H9 (cell line): Measurements from ENCODE around the gene EXPH5. TPM values are rescaled to one million over a fixed set of nuclear protein-coding genes. Genes with fewer than 3 reads are reported as not detected.

Experiments used
- DNase-seq: peaks from one replicate; pipeline ENCODE4 v3.0.0-alpha.2; 2017
- H2AFZ ChIP-seq: one replicate; pipeline ENCODE4 v1.6.1; 2013; ENCODE audit warnings: mild to moderate bottlenecking, low read length, control low read depth, moderate library complexity
- H2AK5ac ChIP-seq: 2 replicates; pipeline ENCODE4 v1.6.1; 2013; ENCODE audit warnings: low read length, control low read depth, mixed read lengths; ENCODE audit not compliant: insufficient read length
- H2BK120ac ChIP-seq: one replicate; pipeline ENCODE4 v1.6.1; 2013; ENCODE audit warnings: low read depth, mild to moderate bottlenecking, low read length, control low read depth, inconsistent platforms; ENCODE audit not compliant: poor library complexity, severe bottlenecking
- H2BK12ac ChIP-seq: 2 replicates; pipeline ENCODE4 v1.6.1; 2013; ENCODE audit warnings: low read length, control low read depth, mixed read lengths, low read depth; ENCODE audit not compliant: insufficient read length
- H2BK15ac ChIP-seq: 2 replicates; pipeline ENCODE4 v1.6.1; 2013; ENCODE audit warnings: low read depth, low read length, control low read depth
- H2BK20ac ChIP-seq: one replicate; pipeline ENCODE4 v1.6.1; 2013; ENCODE audit warnings: low read depth, mild to moderate bottlenecking, low read length, control low read depth, inconsistent platforms; ENCODE audit not compliant: poor library complexity, severe bottlenecking
- H2BK5ac ChIP-seq: 2 replicates; pipeline ENCODE4 v1.6.1; 2013; ENCODE audit warnings: low read length, control low read depth, mixed read lengths; ENCODE audit not compliant: insufficient read length
- H3K14ac ChIP-seq: 2 replicates; pipeline ENCODE4 v1.6.1; 2013; ENCODE audit warnings: low read length, control low read depth; ENCODE audit not compliant: insufficient read depth
- H3K18ac ChIP-seq: 2 replicates; pipeline ENCODE4 v1.6.1; 2013; ENCODE audit warnings: low read depth, mild to moderate bottlenecking, mixed read lengths, low read length, control low read depth; ENCODE audit not compliant: insufficient read length
- H3K23ac ChIP-seq: 2 replicates; pipeline ENCODE4 v1.6.1; 2013; ENCODE audit warnings: low read length, control low read depth, mixed read lengths, low read depth; ENCODE audit not compliant: insufficient read length
- H3K23me2 ChIP-seq: 2 replicates; pipeline ENCODE4 v1.6.1; 2013; ENCODE audit warnings: low read depth, mild to moderate bottlenecking, mixed read lengths, low read length, control low read depth; ENCODE audit not compliant: insufficient read length, poor library complexity, severe bottlenecking
- H3K27ac ChIP-seq: 2 replicates; pipeline ENCODE4 v1.5.1; 2013; ENCODE audit warnings: low read length, control low read depth, mixed read lengths, low read depth; ENCODE audit not compliant: insufficient read length
- H3K27me3 ChIP-seq: 2 replicates; pipeline ENCODE4 v1.6.1; 2013; ENCODE audit warnings: low read length, control low read depth, inconsistent platforms; ENCODE audit not compliant: insufficient read depth
- H3K4ac ChIP-seq: 2 replicates; pipeline ENCODE4 v1.6.1; 2013; ENCODE audit warnings: low read depth, mild to moderate bottlenecking, control low read depth, inconsistent platforms, low read length, moderate library complexity
- H3K4me1 ChIP-seq: 2 replicates; pipeline ENCODE4 v1.6.1; 2013; ENCODE audit warnings: low read length, control low read depth, inconsistent platforms; ENCODE audit not compliant: insufficient read depth
- H3K4me2 ChIP-seq: 2 replicates; pipeline ENCODE4 v1.6.1; 2013; ENCODE audit warnings: low read length, control low read depth, mixed read lengths; ENCODE audit not compliant: insufficient read length, insufficient read depth
- H3K56ac ChIP-seq: 2 replicates; pipeline ENCODE4 v1.6.1; 2013; ENCODE audit warnings: low read depth, mild to moderate bottlenecking, mixed read lengths, low read length, control low read depth; ENCODE audit not compliant: insufficient read length
- H3K79me1 ChIP-seq: 2 replicates; pipeline ENCODE4 v1.6.1; 2013; ENCODE audit warnings: low read depth, mild to moderate bottlenecking, moderate library complexity, low read length, control low read depth, inconsistent platforms; ENCODE audit not compliant: insufficient read depth, poor library complexity, severe bottlenecking
- H3K79me2 ChIP-seq: 2 replicates; pipeline ENCODE4 v1.6.1; 2013; ENCODE audit warnings: low read length, control low read depth, inconsistent platforms; ENCODE audit not compliant: insufficient read depth
- H3K9ac ChIP-seq: 2 replicates; pipeline ENCODE4 v1.6.1; 2013; ENCODE audit warnings: low read length, control low read depth, mixed read lengths; ENCODE audit not compliant: insufficient read length; ENCODE audit errors: extremely low read depth
- H3K9me3 ChIP-seq: one replicate; pipeline ENCODE4 v1.6.1; 2013; ENCODE audit warnings: low read depth, low read length, inconsistent platforms; ENCODE audit not compliant: control insufficient read depth
- H3T11ph ChIP-seq: one replicate; pipeline ENCODE4 v1.6.1; 2013; ENCODE audit warnings: mild to moderate bottlenecking, low read length, control low read depth, inconsistent platforms
- H4K20me1 ChIP-seq: one replicate; pipeline ENCODE4 v1.6.1; 2013; ENCODE audit not compliant: control insufficient read depth, insufficient read length, insufficient read depth
- H4K5ac ChIP-seq: 2 replicates; pipeline ENCODE4 v1.6.1; 2013; ENCODE audit warnings: low read depth, mild to moderate bottlenecking, mixed read lengths, low read length, control low read depth; ENCODE audit not compliant: insufficient read length
- H4K8ac ChIP-seq: replicated peaks from 2 replicates; pipeline ENCODE4 v1.6.1; 2013; ENCODE audit warnings: low read length, control low read depth, mixed read lengths, low read depth; ENCODE audit not compliant: insufficient read length
- H4K91ac ChIP-seq: 2 replicates; pipeline ENCODE4 v1.6.1; 2013; ENCODE audit warnings: low read depth, mild to moderate bottlenecking, moderate library complexity, mixed read lengths, low read length, control low read depth; ENCODE audit not compliant: insufficient read length
- H3K27ac Mint-ChIP-seq, 3 experiments: 2 replicates in 2 of 3; 3 replicates in 1 of 3; pipeline ENCODE4 v1.8.0; 2020 to 2021; ENCODE audit warnings: mixed read lengths in 3 of 3, mild to moderate bottlenecking in 1 of 3, moderate library complexity in 1 of 3
- H3K27me3 Mint-ChIP-seq: 2 replicates; pipeline ENCODE4 v1.8.0; 2021; ENCODE audit warnings: low read depth, mild to moderate bottlenecking, moderate library complexity, mixed read lengths
- H3K36me3 Mint-ChIP-seq, 3 experiments: 2 replicates in 2 of 3; 3 replicates in 1 of 3; pipeline ENCODE4 v1.8.0; 2020 to 2021; ENCODE audit warnings: low read depth in 3 of 3, mixed read lengths in 3 of 3; ENCODE audit not compliant: insufficient read depth in 1 of 3
- H3K4me1 Mint-ChIP-seq, 2 experiments: 2 replicates each; pipeline ENCODE4 v1.8.0; 2020; ENCODE audit warnings: mixed read lengths in 2 of 2
- H3K4me3 Mint-ChIP-seq, 2 experiments: 2 replicates in 1 of 2; 3 replicates in 1 of 2; pipeline ENCODE4 v1.8.0; 2020 to 2021; ENCODE audit warnings: mild to moderate bottlenecking in 2 of 2, mixed read lengths in 2 of 2, moderate library complexity in 1 of 2
- H3K9me3 Mint-ChIP-seq, 2 experiments: 2 replicates in 1 of 2; 3 replicates in 1 of 2; pipeline ENCODE4 v1.8.0; 2020; ENCODE audit warnings: mild to moderate bottlenecking in 2 of 2, mixed read lengths in 2 of 2, moderate library complexity in 1 of 2
- WGBS: extraction: QIAGEN DNeasy Blood & Tissue Kit; methylation state at CpG from one replicate; pipeline ENCODE4 v1.1.7; 2013; ENCODE audit warnings: missing lambda C conversion rate, low lambda C conversion rate, mixed read lengths; ENCODE audit not compliant: insufficient read length; ENCODE audit errors: extremely low coverage; 5-methylcytosine and 5-hydroxymethylcytosine counted together
- total RNA-seq: library from RNA; stranded (reverse); gene quantifications from 2 replicates; pipeline ENCODE4 v1.2.1, GENCODE V29; 2021
- TF ChIP-seq, protein P1 (sequence below): fragments of 200-600 bp; sonication (generic); conservative IDR thresholded peaks from 3 replicates; pipeline ENCODE4 v1.8.0; 2021; ENCODE audit warnings: antibody characterized with exemption, mild to moderate bottlenecking

Gene EXPH5
- total RNA-seq, 1 experiment from 2014 or later: 3.1 TPM

DNA sequence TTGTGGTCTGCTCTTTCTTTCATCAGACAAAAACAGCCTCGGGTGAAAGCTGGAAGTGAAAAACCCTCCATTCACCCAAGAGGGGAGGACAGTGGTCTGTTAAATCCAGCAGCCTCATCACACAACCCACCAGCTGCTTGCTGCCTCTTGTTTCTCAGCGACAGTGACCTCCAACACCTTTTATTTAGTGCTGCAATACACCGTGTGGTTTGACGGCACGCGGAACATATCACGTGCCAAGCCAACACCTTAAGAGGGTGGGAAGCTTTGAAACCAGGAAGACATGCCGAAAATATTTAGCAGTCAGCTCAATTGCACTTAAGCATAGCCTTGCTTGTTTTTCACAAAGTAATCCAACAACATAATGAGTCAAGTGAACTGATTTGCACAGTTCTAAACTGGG lies 55.5 kb downstream of the EXPH5 start:
- TF ChIP-seq, protein P1, sequence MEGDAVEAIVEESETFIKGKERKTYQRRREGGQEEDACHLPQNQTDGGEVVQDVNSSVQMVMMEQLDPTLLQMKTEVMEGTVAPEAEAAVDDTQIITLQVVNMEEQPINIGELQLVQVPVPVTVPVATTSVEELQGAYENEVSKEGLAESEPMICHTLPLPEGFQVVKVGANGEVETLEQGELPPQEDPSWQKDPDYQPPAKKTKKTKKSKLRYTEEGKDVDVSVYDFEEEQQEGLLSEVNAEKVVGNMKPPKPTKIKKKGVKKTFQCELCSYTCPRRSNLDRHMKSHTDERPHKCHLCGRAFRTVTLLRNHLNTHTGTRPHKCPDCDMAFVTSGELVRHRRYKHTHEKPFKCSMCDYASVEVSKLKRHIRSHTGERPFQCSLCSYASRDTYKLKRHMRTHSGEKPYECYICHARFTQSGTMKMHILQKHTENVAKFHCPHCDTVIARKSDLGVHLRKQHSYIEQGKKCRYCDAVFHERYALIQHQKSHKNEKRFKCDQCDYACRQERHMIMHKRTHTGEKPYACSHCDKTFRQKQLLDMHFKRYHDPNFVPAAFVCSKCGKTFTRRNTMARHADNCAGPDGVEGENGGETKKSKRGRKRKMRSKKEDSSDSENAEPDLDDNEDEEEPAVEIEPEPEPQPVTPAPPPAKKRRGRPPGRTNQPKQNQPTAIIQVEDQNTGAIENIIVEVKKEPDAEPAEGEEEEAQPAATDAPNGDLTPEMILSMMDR: no peak
- Mint-ChIP-seq H3K27ac (no peak overlapping the region), H3K36me3 (no peaks in the 10 kb centered on the region), H3K27me3 (no peaks in the 10 kb centered on the region), H3K9me3 (no peaks in the 10 kb centered on the region), H3K4me1 (peaks cover 12 to 14% of the 10 kb centered on the region in 2 experiments), H3K4me3 (no peak overlapping the region)
- no peak overlapping the region for H2BK120ac ChIP-seq
- H3K9ac ChIP-seq: no peak overlapping the region
- H2BK15ac ChIP-seq: 0 out of 2 replicates have a peak overlapping the region, but pooled peaks have one; percentile 32
- no peak overlapping the region for H3K14ac ChIP-seq
- H4K8ac ChIP-seq: no peak overlapping the region
- H4K20me1 ChIP-seq: no peaks in the 10 kb centered on the region
- no peaks in the 10 kb centered on the region for H3K79me1 ChIP-seq
- H4K5ac ChIP-seq: no peak overlapping the region
- no peaks in the 10 kb centered on the region for H3K27me3 ChIP-seq
- H2BK5ac ChIP-seq: no peak overlapping the region
- no peaks in the 10 kb centered on the region for H3K79me2 ChIP-seq
- no peak overlapping the region for H3K4ac ChIP-seq
- DNase-seq: no peak
- H3T11ph ChIP-seq: no peak overlapping the region
- H3K27ac ChIP-seq: no peak overlapping the region
- H3K18ac ChIP-seq: no peak overlapping the region
- H3K4me2 ChIP-seq: no peak overlapping the region
- H3K9me3 ChIP-seq: no peaks in the 10 kb centered on the region
- H3K56ac ChIP-seq: no peak overlapping the region
- H3K4me1 ChIP-seq: 0 out of 2 replicates have a peak, but pooled peaks cover 6% of the 10 kb centered on the region
- H3K23ac ChIP-seq: no peak overlapping the region
- no peak overlapping the region for H4K91ac ChIP-seq
- H2BK12ac ChIP-seq: no peak overlapping the region
- H2AFZ ChIP-seq: no peak overlapping the region
- no peaks in the 10 kb centered on the region for H3K23me2 ChIP-seq
- WGBS: no CpG with 5 or more reads among the region's 8 CpGs
- H2AK5ac ChIP-seq: no peak overlapping the region
- H2BK20ac ChIP-seq: no peak overlapping the region
